Measurements from ENCODE around the gene RFFL.
A peak's percentile ranks its signal among the peaks of the same experiment; 100 is the strongest.

RFFL gene

GRCh38 chr17:34974179-34974578 is 89.3 kb downstream of the RFFL start:
- DNase-seq (ENCODE audit: low spot score): no peak

GRCh38 chr17:34961093-34961911 is 102.2 kb downstream of the RFFL start, which contains the start of the genes CCT6B and ZNF830:
CCT6B (minus strand) TSS chr17:34961460; CDS start chr17:34961393, 67 bp downstream.
ZNF830 (plus strand) TSS chr17:34961540; CDS start chr17:34961567, 27 bp downstream.
- DNase-seq (ENCODE audit: low spot score): peak; percentile 94

GRCh38 chr17:34958438-34958837 is 105.1 kb downstream of the RFFL start:
- DNase-seq (ENCODE audit: low spot score): no peak
